Loucy (cell line): Measurements from ENCODE around the gene SLC17A9.

ENCODE experiments used
- H2AFZ ChIP-seq: fragments of 200-600 bp; sonication (generic); 2 replicates; pipeline ENCODE4 v1.6.0; 2016; ENCODE audit warnings: antibody characterized with exemption, mild to moderate bottlenecking, low read length, moderate library complexity
- H3F3A ChIP-seq: fragments of 200-600 bp; 2 replicates; pipeline ENCODE4 v1.6.0; 2016; ENCODE audit warnings: antibody characterized with exemption, low read depth, mild to moderate bottlenecking
- H3K27me3 ChIP-seq: fragments of 200-600 bp; sonication (generic); 2 replicates; pipeline ENCODE4 v1.6.1; 2014; ENCODE audit warnings: low read length, mild to moderate bottlenecking; ENCODE audit not compliant: insufficient read depth, poor library complexity, severe bottlenecking
- H3K36me3 ChIP-seq: fragments of 200-600 bp; sonication (generic); 2 replicates; pipeline ENCODE4 v1.6.1; 2016; ENCODE audit warnings: low read length; ENCODE audit not compliant: insufficient read depth
- H3K4me1 ChIP-seq: fragments of 200-600 bp; sonication (generic); 2 replicates; pipeline ENCODE4 v1.5.1; 2014; ENCODE audit warnings: low read length, mild to moderate bottlenecking; ENCODE audit not compliant: insufficient read depth, poor library complexity, severe bottlenecking
- H3K4me2 ChIP-seq: fragments of 200-600 bp; sonication (generic); 2 replicates; pipeline ENCODE4 v1.6.0; 2014; ENCODE audit warnings: antibody characterized with exemption, low read length, low read depth, mild to moderate bottlenecking; ENCODE audit not compliant: poor library complexity, severe bottlenecking
- H3K4me3 ChIP-seq: fragments of 200-600 bp; sonication (generic); 2 replicates; pipeline ENCODE4 v1.5.1; 2014; ENCODE audit warnings: low read length, mild to moderate bottlenecking, mixed read lengths; ENCODE audit not compliant: poor library complexity, severe bottlenecking
- H3K79me2 ChIP-seq: fragments of 200-600 bp; sonication (generic); 2 replicates; pipeline ENCODE4 v1.6.1; 2014; ENCODE audit warnings: low read length; ENCODE audit not compliant: insufficient read depth
- H3K9ac ChIP-seq: fragments of 200-600 bp; sonication (generic); 2 replicates; pipeline ENCODE4 v1.6.0; 2014; ENCODE audit warnings: mild to moderate bottlenecking, low read depth, low read length, moderate library complexity; ENCODE audit not compliant: poor library complexity, severe bottlenecking
- H3K9me2 ChIP-seq: fragments of 200-600 bp; sonication (generic); replicated peaks from 2 replicates; pipeline ENCODE4 v1.6.1; 2016; ENCODE audit warnings: low read depth, low read length, mixed read lengths
- H3K9me3 ChIP-seq: fragments of 200-600 bp; sonication (generic); 2 replicates; pipeline ENCODE4 v1.6.1; 2014; ENCODE audit warnings: mild to moderate bottlenecking, antibody characterized with exemption, low read length, low read depth; ENCODE audit not compliant: insufficient read depth
- H4K20me1 ChIP-seq: fragments of 200-600 bp; sonication (generic); 2 replicates; pipeline ENCODE4 v1.6.0; 2014; ENCODE audit warnings: antibody characterized with exemption, low read length, mild to moderate bottlenecking; ENCODE audit not compliant: insufficient read depth, poor library complexity, severe bottlenecking
- EZH2phosphoT487 ChIP-seq: fragments of 200-600 bp; IDR thresholded peaks from 2 replicates; pipeline ENCODE4 v1.6.1; 2018; ENCODE audit warnings: antibody characterized with exemption, mild to moderate bottlenecking, moderate library complexity, borderline replicate concordance
- TF ChIP-seq, protein P1 (sequence below): fragments of 200-600 bp; sonication (generic); conservative IDR thresholded peaks from 2 replicates; pipeline ENCODE4 v1.5.1; 2014; ENCODE audit warnings: mild to moderate bottlenecking, antibody characterized with exemption, low read length

SLC17A9 gene

GRCh38 chr20:63015662-63016361 lies 63.3 kb downstream of the SLC17A9 start:
- Histone ChIP-seq H3K4me1 (no peaks in the 10 kb centered on the region), H3K9me3 (peaks cover 5% of the 10 kb centered on the region), H3K36me3 (no peaks in the 10 kb centered on the region), H3K4me3 (no peak overlapping the region), H2AFZ (no peak overlapping the region), H3F3A (no peaks in the 10 kb centered on the region), H4K20me1 (no peaks in the 10 kb centered on the region), H3K4me2 (no peak overlapping the region), H3K79me2 (no peaks in the 10 kb centered on the region), H3K9ac (no peak overlapping the region), H3K9me2 (no peaks in the 10 kb centered on the region), H3K27me3 (no peaks in the 10 kb centered on the region)
- no peak for TF ChIP-seq EZH2phosphoT487
- TF ChIP-seq, protein P1, sequence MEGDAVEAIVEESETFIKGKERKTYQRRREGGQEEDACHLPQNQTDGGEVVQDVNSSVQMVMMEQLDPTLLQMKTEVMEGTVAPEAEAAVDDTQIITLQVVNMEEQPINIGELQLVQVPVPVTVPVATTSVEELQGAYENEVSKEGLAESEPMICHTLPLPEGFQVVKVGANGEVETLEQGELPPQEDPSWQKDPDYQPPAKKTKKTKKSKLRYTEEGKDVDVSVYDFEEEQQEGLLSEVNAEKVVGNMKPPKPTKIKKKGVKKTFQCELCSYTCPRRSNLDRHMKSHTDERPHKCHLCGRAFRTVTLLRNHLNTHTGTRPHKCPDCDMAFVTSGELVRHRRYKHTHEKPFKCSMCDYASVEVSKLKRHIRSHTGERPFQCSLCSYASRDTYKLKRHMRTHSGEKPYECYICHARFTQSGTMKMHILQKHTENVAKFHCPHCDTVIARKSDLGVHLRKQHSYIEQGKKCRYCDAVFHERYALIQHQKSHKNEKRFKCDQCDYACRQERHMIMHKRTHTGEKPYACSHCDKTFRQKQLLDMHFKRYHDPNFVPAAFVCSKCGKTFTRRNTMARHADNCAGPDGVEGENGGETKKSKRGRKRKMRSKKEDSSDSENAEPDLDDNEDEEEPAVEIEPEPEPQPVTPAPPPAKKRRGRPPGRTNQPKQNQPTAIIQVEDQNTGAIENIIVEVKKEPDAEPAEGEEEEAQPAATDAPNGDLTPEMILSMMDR, result no peak

GRCh38 chr20:63016514-63017075 lies 64.1 kb downstream of the SLC17A9 start:
- H3K4me1 ChIP-seq, result no peaks in the 10 kb centered on the region
- no peak overlapping the region for H3K9ac ChIP-seq
- no peaks in the 10 kb centered on the region for H4K20me1 ChIP-seq
- no peak overlapping the region for H3K4me2 ChIP-seq
- no peaks in the 10 kb centered on the region for H3K36me3 ChIP-seq
- no peak for TF ChIP-seq EZH2phosphoT487
- TF ChIP-seq, protein P1, result no peak
- no peaks in the 10 kb centered on the region for H3F3A ChIP-seq
- H2AFZ ChIP-seq, result no peak overlapping the region
- H3K4me3 ChIP-seq, result no peak overlapping the region
- no peaks in the 10 kb centered on the region for H3K79me2 ChIP-seq
- no peaks in the 10 kb centered on the region for H3K27me3 ChIP-seq
- H3K9me2 ChIP-seq, result no peaks in the 10 kb centered on the region
- H3K9me3 ChIP-seq, result peaks cover 5% of the 10 kb centered on the region

DNA sequence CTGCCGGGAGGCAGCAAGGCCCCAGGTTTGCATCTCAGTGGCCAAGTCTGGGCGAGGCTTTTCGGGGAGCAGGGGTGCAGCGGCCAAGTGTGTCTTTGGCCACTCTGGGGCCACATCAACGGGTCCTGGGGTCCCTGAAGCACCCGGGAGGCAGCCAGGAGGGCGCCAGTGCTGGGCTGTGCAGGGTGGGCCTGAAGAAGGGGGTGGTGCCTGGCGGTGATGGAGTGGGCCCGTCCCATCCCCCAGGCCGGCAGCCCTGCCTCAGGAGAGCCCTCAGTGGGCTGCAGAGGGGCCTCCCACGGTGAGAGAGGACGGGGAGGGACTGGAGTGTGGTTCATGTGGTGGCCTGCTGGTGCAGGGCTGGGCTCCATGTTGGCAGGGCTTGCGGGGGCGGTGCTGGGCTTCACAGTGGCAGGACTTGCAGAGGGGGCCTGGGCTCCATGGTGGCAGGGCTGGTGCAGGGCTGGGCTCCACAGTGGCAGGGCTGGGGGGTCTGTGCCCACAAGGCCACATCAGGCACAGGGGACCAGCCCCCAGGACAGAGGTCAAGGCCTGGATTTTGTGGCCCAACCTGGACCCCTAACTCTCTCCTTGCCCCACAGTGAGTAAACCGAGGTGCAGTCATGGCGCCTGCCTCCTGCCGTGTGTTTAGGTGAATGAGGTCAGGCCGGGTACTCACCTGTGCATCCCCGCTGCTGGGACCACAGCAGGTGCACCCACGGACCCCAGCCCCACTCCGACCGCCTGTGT lies 64.7 kb downstream of the SLC17A9 start:
- H3K9ac ChIP-seq, result no peak overlapping the region
- H3K4me2 ChIP-seq, result no peak overlapping the region
- no peaks in the 10 kb centered on the region for H3K4me1 ChIP-seq
- no peak overlapping the region for H3K4me3 ChIP-seq
- H3K9me2 ChIP-seq, result no peaks in the 10 kb centered on the region
- no peaks in the 10 kb centered on the region for H3K36me3 ChIP-seq
- H4K20me1 ChIP-seq, result no peaks in the 10 kb centered on the region
- no peaks in the 10 kb centered on the region for H3K79me2 ChIP-seq
- TF ChIP-seq, protein P1, result no peak
- TF ChIP-seq EZH2phosphoT487, result no peak
- peaks cover 5% of the 10 kb centered on the region for H3K9me3 ChIP-seq
- H2AFZ ChIP-seq, result no peak overlapping the region
- H3K27me3 ChIP-seq, result no peaks in the 10 kb centered on the region
- H3F3A ChIP-seq, result no peaks in the 10 kb centered on the region
